Measurements from ENCODE around the gene CCDC172. TPM values are rescaled to one million over a fixed set of nuclear protein-coding genes. Genes with fewer than 3 reads are reported as not detected.

The CCDC172 gene
- total RNA-seq, 1 experiment from 2014 or later: not detected

GRCh38 chr10:116353817-116354216 is 29.6 kb downstream of the CCDC172 start:
- no peaks in the 10 kb centered on the region for H3K4me1 Mint-ChIP-seq (ENCODE audit: low read depth, unreplicated experiment)
- no peaks in the 10 kb centered on the region for H3K4me1 ChIP-seq
- ChIA-PET POLR2A (no interaction called here), CTCF (no interaction called here)
- no peak overlapping the region for H3K4me3 ChIP-seq (ENCODE audit: low read depth, low read length)
- DNase-seq: no peak
- no peaks in the 10 kb centered on the region for H3K27me3 ChIP-seq (replicated peaks; ENCODE audit: control insufficient read depth, insufficient read depth, low read length)
- no peak overlapping the region for H3K4me3 Mint-ChIP-seq (ENCODE audit: unreplicated experiment)
- H3K27ac Mint-ChIP-seq (ENCODE audit: unreplicated experiment): no peak overlapping the region
- intact Hi-C loops (cut with micrococcal nuclease; ENCODE audit: unreplicated experiment): no loop called here
- H3K9me3 Mint-ChIP-seq (ENCODE audit: unreplicated experiment): no peaks in the 10 kb centered on the region
- TF ChIP-seq, protein P1, sequence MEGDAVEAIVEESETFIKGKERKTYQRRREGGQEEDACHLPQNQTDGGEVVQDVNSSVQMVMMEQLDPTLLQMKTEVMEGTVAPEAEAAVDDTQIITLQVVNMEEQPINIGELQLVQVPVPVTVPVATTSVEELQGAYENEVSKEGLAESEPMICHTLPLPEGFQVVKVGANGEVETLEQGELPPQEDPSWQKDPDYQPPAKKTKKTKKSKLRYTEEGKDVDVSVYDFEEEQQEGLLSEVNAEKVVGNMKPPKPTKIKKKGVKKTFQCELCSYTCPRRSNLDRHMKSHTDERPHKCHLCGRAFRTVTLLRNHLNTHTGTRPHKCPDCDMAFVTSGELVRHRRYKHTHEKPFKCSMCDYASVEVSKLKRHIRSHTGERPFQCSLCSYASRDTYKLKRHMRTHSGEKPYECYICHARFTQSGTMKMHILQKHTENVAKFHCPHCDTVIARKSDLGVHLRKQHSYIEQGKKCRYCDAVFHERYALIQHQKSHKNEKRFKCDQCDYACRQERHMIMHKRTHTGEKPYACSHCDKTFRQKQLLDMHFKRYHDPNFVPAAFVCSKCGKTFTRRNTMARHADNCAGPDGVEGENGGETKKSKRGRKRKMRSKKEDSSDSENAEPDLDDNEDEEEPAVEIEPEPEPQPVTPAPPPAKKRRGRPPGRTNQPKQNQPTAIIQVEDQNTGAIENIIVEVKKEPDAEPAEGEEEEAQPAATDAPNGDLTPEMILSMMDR (IDR thresholded peaks at IDR 0.05; ENCODE audit: insufficient read depth in 1 of 2, low read depth in 1 of 2, low read length in 1 of 2, severe bottlenecking in 1 of 2, unreplicated experiment in 1 of 2): no peak
- no TSS peak for BruUV-seq (replicated peaks)
- H3K36me3 ChIP-seq (ENCODE audit: control insufficient read depth, insufficient read depth, low read length): no peaks in the 10 kb centered on the region
- H3K27me3 Mint-ChIP-seq (ENCODE audit: insufficient read depth, unreplicated experiment): peaks cover 12% of the 10 kb centered on the region
- no peaks in the 10 kb centered on the region for H3K9me3 ChIP-seq
- H3K36me3 Mint-ChIP-seq (ENCODE audit: insufficient read depth, unreplicated experiment): no peaks in the 10 kb centered on the region

- ChIA-PET POLR2A (no interaction called here), CTCF (no interaction called here)
- BruUV-seq (replicated peaks): no TSS peak
- Histone ChIP-seq H3K9me3 (no peaks in the 10 kb centered on the region), H3K4me3 (ENCODE audit: low read depth, low read length) (no peak overlapping the region), H3K4me1 (no peaks in the 10 kb centered on the region), H3K36me3 (ENCODE audit: control insufficient read depth, insufficient read depth, low read length) (no peaks in the 10 kb centered on the region), H3K27me3 (replicated peaks; ENCODE audit: control insufficient read depth, insufficient read depth, low read length) (no peaks in the 10 kb centered on the region)
- Mint-ChIP-seq H3K4me1 (ENCODE audit: low read depth, unreplicated experiment) (no peaks in the 10 kb centered on the region), H3K36me3 (ENCODE audit: insufficient read depth, unreplicated experiment) (no peaks in the 10 kb centered on the region), H3K9me3 (ENCODE audit: unreplicated experiment) (no peaks in the 10 kb centered on the region), H3K4me3 (ENCODE audit: unreplicated experiment) (no peak overlapping the region), H3K27me3 (ENCODE audit: insufficient read depth, unreplicated experiment) (peaks cover 5% of the 10 kb centered on the region), H3K27ac (ENCODE audit: unreplicated experiment) (no peak overlapping the region)
- TF ChIP-seq, protein P1 (IDR thresholded peaks at IDR 0.05; ENCODE audit: insufficient read depth in 1 of 2, low read depth in 1 of 2, low read length in 1 of 2, severe bottlenecking in 1 of 2, unreplicated experiment in 1 of 2): no peak
- no peak for DNase-seq
- intact Hi-C loops (cut with micrococcal nuclease; ENCODE audit: unreplicated experiment): no loop called here
Observed at GRCh38 chr10:116355341-116355740, 31.1 kb downstream of the CCDC172 start.

DNA sequence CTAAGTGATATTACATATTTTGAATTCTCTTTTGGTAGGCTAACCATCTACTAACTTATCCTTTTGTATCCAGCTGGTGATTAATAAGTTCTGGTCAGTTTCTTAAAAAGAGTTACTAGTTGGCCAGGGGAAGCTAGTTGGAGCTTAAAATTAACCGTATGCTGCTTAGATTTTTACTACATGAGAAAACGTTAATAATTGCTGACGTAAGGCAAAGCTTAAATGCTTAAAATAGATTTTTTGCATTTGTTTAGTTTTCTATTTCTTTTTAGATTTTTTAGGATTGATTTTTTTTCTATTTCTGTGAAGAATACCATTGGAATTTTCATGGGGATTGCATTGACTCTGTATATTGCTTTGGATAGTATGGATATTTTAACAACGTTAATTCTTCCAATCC is 32.6 kb downstream of the CCDC172 start:
- no peaks in the 10 kb centered on the region for H3K9me3 Mint-ChIP-seq (ENCODE audit: unreplicated experiment)
- no peak for DNase-seq
- POLR2A ChIA-PET: no interaction called here
- peaks cover 9% of the 10 kb centered on the region for H3K27me3 Mint-ChIP-seq (ENCODE audit: insufficient read depth, unreplicated experiment)
- Histone ChIP-seq H3K4me3 (ENCODE audit: low read depth, low read length) (no peak overlapping the region), H3K27me3 (replicated peaks; ENCODE audit: control insufficient read depth, insufficient read depth, low read length) (no peaks in the 10 kb centered on the region), H3K4me1 (no peaks in the 10 kb centered on the region), H3K9me3 (no peaks in the 10 kb centered on the region), H3K36me3 (ENCODE audit: control insufficient read depth, insufficient read depth, low read length) (no peaks in the 10 kb centered on the region)
- no peak overlapping the region for H3K4me3 Mint-ChIP-seq (ENCODE audit: unreplicated experiment)
- no TSS peak for BruUV-seq (replicated peaks)
- intact Hi-C loops (cut with micrococcal nuclease; ENCODE audit: unreplicated experiment): no loop called here
- H3K36me3 Mint-ChIP-seq (ENCODE audit: insufficient read depth, unreplicated experiment): no peaks in the 10 kb centered on the region
- TF ChIP-seq, protein P1 (IDR thresholded peaks at IDR 0.05; ENCODE audit: insufficient read depth in 1 of 2, low read depth in 1 of 2, low read length in 1 of 2, severe bottlenecking in 1 of 2, unreplicated experiment in 1 of 2): no peak
- H3K4me1 Mint-ChIP-seq (ENCODE audit: low read depth, unreplicated experiment): no peaks in the 10 kb centered on the region
- CTCF ChIA-PET: no interaction called here
- H3K27ac Mint-ChIP-seq (ENCODE audit: unreplicated experiment): no peak overlapping the region
